K562 (cell line): Measurements from ENCODE around the gene IP6K3. TPM values are rescaled to one million over a fixed set of nuclear protein-coding genes. Genes with fewer than 3 reads are reported as not detected.

ENCODE experiments used
- ATAC-seq: fragments of 200-7000 bp; cut with Tn5 transposase; 3 replicates; pipeline ENCODE4 v1.9.1; 2020; ENCODE audit warnings: moderate library complexity
- BruUV-seq: library from RNA; stranded (reverse); fragments of 400-500 nt; replicated peaks from 2 replicates; lab custom pipeline; 2021; lab: Mats Ljungman, UMichigan
- CTCF ChIA-PET: fragments of 300-600 bp; formaldehyde crosslinking; extraction: SDS; loops from one replicate; lab custom pipeline; 2021; ENCODE audit warnings: low intra/inter-chr PET ratio; lab: Yijun Ruan, JAX
- POLR2A ChIA-PET: fragments of 300-600, 350-650 bp; sonication (Branson Sonifier 250); formaldehyde crosslinking; extraction: SDS; loops from one replicate; lab custom pipeline; 2021; ENCODE audit warnings: antibody characterized with exemption, inconsistent platforms; lab: Yijun Ruan, JAX
- DNase-seq, 4 experiments: peaks; one replicate each; pipeline versions ENCODE4 v3.0.0 to v3.0.0-alpha.2; 2011 to 2018; ENCODE audit warnings: low spot score in 3 of 4, mixed read lengths in 3 of 4; ENCODE audit errors: extremely low read depth in 1 of 4
- FAIRE-seq: peaks from 2 replicates; lab custom pipeline; 2011; peaks lifted over from hg19 to GRCh38; lab: Jason Lieb, UNC
- H2AFZ ChIP-seq: 2 replicates; pipeline ENCODE4 v1.6.0; 2011; ENCODE audit warnings: low read depth, low read length, control low read depth, inconsistent platforms
- H3K27ac ChIP-seq: fragments of 200-600 bp; 3 replicates; pipeline ENCODE4 v1.8.0; 2011; ENCODE audit warnings: low read depth, mild to moderate bottlenecking, control low read depth, inconsistent platforms, low read length, moderate library complexity, mixed read lengths; ENCODE audit errors: extremely low read depth
- H3K27me3 ChIP-seq, 2 experiments: fragments of 300-600 bp in 1 of 2; 2 replicates in 1 of 2; 3 replicates in 1 of 2; pipeline versions ENCODE4 v1.6.0 to v1.8.0; 2011; ENCODE audit warnings: inconsistent platforms in 2 of 2, low read length in 2 of 2, mild to moderate bottlenecking in 1 of 2, mixed read lengths in 1 of 2, moderate library complexity in 1 of 2; ENCODE audit not compliant: control insufficient read depth in 2 of 2, insufficient read depth in 2 of 2
- H3K36me3 ChIP-seq: fragments of 300-600 bp; 3 replicates; pipeline ENCODE4 v1.8.0; 2011; ENCODE audit warnings: mild to moderate bottlenecking, low read length, inconsistent platforms; ENCODE audit not compliant: control insufficient read depth, insufficient read depth
- H3K4me1 ChIP-seq, 2 experiments: fragments of 200-600 bp in 1 of 2; replicated peaks in 1 of 2; 2 replicates in 1 of 2; 3 replicates in 1 of 2; pipeline versions ENCODE4 v1.5.1 to v1.8.0; 2011; ENCODE audit warnings: inconsistent platforms in 2 of 2, low read length in 2 of 2, mild to moderate bottlenecking in 1 of 2, mixed read lengths in 1 of 2, moderate library complexity in 1 of 2; ENCODE audit not compliant: control insufficient read depth in 2 of 2, insufficient read depth in 2 of 2
- H3K4me2 ChIP-seq: 2 replicates; pipeline ENCODE4 v1.6.1; 2011; ENCODE audit warnings: low read length, control low read depth, inconsistent platforms, mixed read lengths; ENCODE audit not compliant: insufficient read depth
- H3K4me3 ChIP-seq: fragments of 200-600 bp; sonication (generic), shearing (Covaris generic); 2 replicates; pipeline ENCODE4 v1.5.1; 2016; ENCODE audit warnings: control low read depth, inconsistent platforms
- H3K79me2 ChIP-seq: fragments of 200-600 bp; 3 replicates; pipeline ENCODE4 v1.8.0; 2011; ENCODE audit warnings: low read length, inconsistent platforms; ENCODE audit not compliant: control insufficient read depth, insufficient read depth
- H3K9ac ChIP-seq, 2 experiments: 2 replicates each; pipeline versions ENCODE4 v1.6.0 to v1.6.1; 2011; ENCODE audit warnings: low read depth in 2 of 2, low read length in 2 of 2, control low read depth in 1 of 2, inconsistent platforms in 1 of 2, mild to moderate bottlenecking in 1 of 2, mixed read lengths in 1 of 2; ENCODE audit not compliant: insufficient read depth in 1 of 2
- H3K9me1 ChIP-seq: one replicate; pipeline ENCODE4 v1.6.0; 2011; ENCODE audit warnings: inconsistent platforms, mild to moderate bottlenecking, low read length, moderate library complexity; ENCODE audit not compliant: control insufficient read depth, insufficient read depth
- H3K9me3 ChIP-seq: replicated peaks from 2 replicates; pipeline ENCODE4 v1.5.1; 2011; ENCODE audit warnings: low read depth, low read length, inconsistent platforms; ENCODE audit not compliant: control insufficient read depth, insufficient read depth
- H4K20me1 ChIP-seq: replicated peaks from 2 replicates; pipeline ENCODE4 v1.6.1; 2011; ENCODE audit warnings: low read length, inconsistent platforms, mixed read lengths; ENCODE audit not compliant: control insufficient read depth, insufficient read depth
- BHLHE40 ChIP-seq: IDR thresholded peaks from 2 replicates; pipeline ENCODE4 v1.6.1; 2011; ENCODE audit warnings: low read length, improper control_type of control experiment
- CCNT2 ChIP-seq: IDR thresholded peaks from 2 replicates; pipeline ENCODE4 v1.6.1; 2011; ENCODE audit warnings: borderline replicate concordance, low read depth, mild to moderate bottlenecking, moderate library complexity, mixed read lengths, low read length; ENCODE audit not compliant: insufficient read length; ENCODE audit errors: extremely low read depth
- E2F6 ChIP-seq, 2 experiments: IDR thresholded peaks; 2 replicates each; pipeline ENCODE4 v1.6.1; 2011; ENCODE audit warnings: borderline replicate concordance in 1 of 2, control low read depth in 1 of 2, low read depth in 1 of 2, low read length in 1 of 2, mild to moderate bottlenecking in 1 of 2, mixed read lengths in 1 of 2, moderate library complexity in 1 of 2; ENCODE audit not compliant: insufficient read depth in 1 of 2, insufficient read length in 1 of 2, poor library complexity in 1 of 2, severe bottlenecking in 1 of 2; ENCODE audit errors: extremely low read depth in 1 of 2
- ETV6 ChIP-seq, 3 experiments: fragments of 150-350 bp in 1 of 3; sonication (generic) in 1 of 3; formaldehyde crosslinking in 1 of 3; IDR thresholded peaks; 2 replicates each; pipeline versions ENCODE4 v1.6.1 to v1.8.0; 2014 to 2022; ENCODE audit warnings: borderline replicate concordance in 2 of 3, low read depth in 2 of 3, antibody characterized with exemption in 1 of 3, low read length in 1 of 3, mild to moderate bottlenecking in 1 of 3, missing genetic modification reagents in 1 of 3
- JUNB ChIP-seq: fragments of 450-650 bp; formaldehyde crosslinking; conservative IDR thresholded peaks from 2 replicates; pipeline ENCODE4 v1.4.0; 2020; ENCODE audit warnings: mild to moderate bottlenecking
- MBD2 ChIP-seq: sonication (generic); IDR thresholded peaks from 2 replicates; pipeline ENCODE4 v1.6.1; 2016; ENCODE audit warnings: low read depth, borderline replicate concordance
- MXI1 ChIP-seq: IDR thresholded peaks from 2 replicates; pipeline ENCODE4 v1.6.1; 2011; ENCODE audit warnings: low read depth, mild to moderate bottlenecking, improper control_type of control experiment, low read length
- NFYB ChIP-seq: IDR thresholded peaks from 2 replicates; pipeline ENCODE4 v1.6.1; 2011; ENCODE audit warnings: mild to moderate bottlenecking, moderate library complexity; ENCODE audit not compliant: insufficient read length; ENCODE audit errors: extremely low read depth
- POLR2A ChIP-seq: fragments of 450-650 bp; conservative IDR thresholded peaks from 2 replicates; pipeline ENCODE4 v1.6.1; 2016
- POU5F1 ChIP-seq: fragments of 150-350 bp; IDR thresholded peaks from 2 replicates; pipeline ENCODE4 v1.6.1; 2014; ENCODE audit warnings: borderline replicate concordance, low read length, low read depth, mild to moderate bottlenecking; ENCODE audit not compliant: partially characterized antibody
- RBFOX2 ChIP-seq: fragments of 200-400 bp; formaldehyde crosslinking; IDR thresholded peaks from 2 replicates; pipeline ENCODE4 v1.6.1; 2017; ENCODE audit warnings: low read depth, mild to moderate bottlenecking, low read length, moderate library complexity
- SFPQ ChIP-seq: fragments of 200-400 bp; formaldehyde crosslinking; IDR thresholded peaks from 2 replicates; pipeline ENCODE4 v1.6.1; 2017; ENCODE audit warnings: mild to moderate bottlenecking, low read depth, low read length, moderate library complexity
- TCF7 ChIP-seq: sonication (generic); IDR thresholded peaks from 2 replicates; pipeline ENCODE4 v1.6.1; 2016; ENCODE audit warnings: antibody characterized with exemption, borderline replicate concordance
- TSC22D4 ChIP-seq: fragments of 450-650 bp; IDR thresholded peaks from 2 replicates; pipeline ENCODE4 v1.6.1; 2016; ENCODE audit warnings: missing genetic modification characterization, missing biosample characterization, control low read depth
- USF1 ChIP-seq: sonication (generic); formaldehyde crosslinking; IDR thresholded peaks from 2 replicates; pipeline ENCODE4 v1.9.0; 2022; ENCODE audit warnings: mild to moderate bottlenecking, missing genetic modification reagents
- USF2 ChIP-seq: sonication (generic); formaldehyde crosslinking; IDR thresholded peaks from 2 replicates; pipeline ENCODE4 v1.5.0; 2020; ENCODE audit warnings: missing genetic modification reagents
- ZNF133 ChIP-seq: fragments of 250-450 bp; sonication (Bioruptor Pico); IDR thresholded peaks from 2 replicates; pipeline ENCODE4 v1.4.0; 2020; ENCODE audit warnings: mild to moderate bottlenecking
- ZNF717 ChIP-seq: fragments of 250-450 bp; sonication (Bioruptor Pico); IDR thresholded peaks from 2 replicates; pipeline ENCODE4 v1.5.0; 2021
- WGBS: fragments of 100-300 bp; shearing (Covaris generic); methylation state at CpG from one replicate; pipeline ENCODE4 v1.1.6; 2016; ENCODE audit warnings: low coverage, mixed read lengths; ENCODE audit not compliant: insufficient coverage; ENCODE audit errors: missing lambda C conversion rate; 5-methylcytosine and 5-hydroxymethylcytosine counted together
- in situ Hi-C: fragments of 300-500 bp; cut with MboI; formaldehyde crosslinking; loops from 4 replicates; pipeline ENCODE4 v1.15.0; 2018; ENCODE audit warnings: inconsistent platforms, mixed read lengths
- intact Hi-C: fragments of 100-400 bp; cut with micrococcal nuclease; formaldehyde crosslinking; loops from 2 replicates; pipeline ENCODE4 v1.14.2; 2022
- polyA plus RNA-seq, 8 experiments: library from polyadenylated mRNA; depleted of rRNA in 4 of 8; stranded (reverse) in 5 of 8; unstranded in 3 of 8; fragments of >200 nt; fragmentation: Nextera tagmentation in 2 of 8; fragmentation: Illumina TruSeq in 1 of 8; extraction: Ambion mirVana in 2 of 8; extraction: Trizol in 1 of 8; gene quantifications; 2 replicates each; pipeline versions ENCODE4 v1.2.1 to v1.2.3, GENCODE V29; 2011 to 2014; ENCODE audit warnings: inconsistent platforms in 1 of 8, missing spikeins in 1 of 8
- total RNA-seq, 7 experiments: library from RNA; depleted of rRNA in 6 of 7; stranded (reverse); fragments of >200 nt in 6 of 7; fragmentation: Illumina TruSeq in 2 of 7; extraction: Trizol in 2 of 7; gene quantifications; 2 replicates each; pipeline versions ENCODE4 v1.2.1 to v1.2.3, GENCODE V29; 2011 to 2021; ENCODE audit warnings: low replicate concordance in 1 of 7

The IP6K3 gene
- total and polyA plus RNA-seq, 9 of the 15 experiments (the other 6 are each of a cell fraction or from before 2014, with no cell fraction given): not detected

GRCh38 chr6:33731035-33731434 lies 15.7 kb downstream of the IP6K3 start:
- BruUV-seq: no TSS peak
- Histone ChIP-seq H3K9me3 (no peaks in the 10 kb centered on the region), H3K4me2 (no peak overlapping the region), H3K9ac (no peak overlapping the region), H3K79me2 (no peaks in the 10 kb centered on the region), H3K36me3 (no peaks in the 10 kb centered on the region), H2AFZ (no peak overlapping the region), H3K9me1 (no peaks in the 10 kb centered on the region), H3K4me3 (no peak overlapping the region), H3K4me1 (peaks cover 10 to 15% of the 10 kb centered on the region in 2 experiments; a peak in 4 of 5 replicates), H3K27ac (no peak overlapping the region), H3K27me3 (peaks cover 52 to 74% of the 10 kb centered on the region in 2 experiments), H4K20me1 (peaks cover 19% of the 10 kb centered on the region)
- ChIA-PET POLR2A (interaction anchor here (0.5 to 1.0 kb wide), 2 partner anchors 20 to 885 kb away, joined by 3 to 4 read pairs; partner anchors contain the start of gene UQCC2), CTCF (no interaction called here)
- no peak for ATAC-seq
- in situ Hi-C loops (no loop called here), intact Hi-C loops (no loop called here)
- no peak for DNase-seq
- 5% methylated on average over 7 of the region's 7 CpGs for WGBS
- no peak for FAIRE-seq
- no peak for TF ChIP-seq CCNT2
- TF ChIP-seq E2F6 (IDR thresholded peaks at IDR 0.05; ENCODE audit: borderline replicate concordance in 1 of 2, extremely low read depth in 1 of 2, insufficient read depth in 1 of 2, insufficient read length in 1 of 2, low read depth in 1 of 2, low read length in 1 of 2, poor library complexity in 1 of 2, severe bottlenecking in 1 of 2): no peak
- peak; percentile 41 for TF ChIP-seq USF2
- no peak for TF ChIP-seq POLR2A
- TF ChIP-seq NFYB: no peak
- TF ChIP-seq TCF7: no peak
- no peak for TF ChIP-seq MBD2
- TF ChIP-seq BHLHE40: peak; percentile 58; the same call in 1 of the 2 replicates
- no peak for TF ChIP-seq TSC22D4 (tag)
- TF ChIP-seq SFPQ: no peak
- TF ChIP-seq MXI1: no peak
- no peak for TF ChIP-seq POU5F1
- peak; percentile 47 for TF ChIP-seq USF1 (CRISPR knock-in tag)
- no peak for TF ChIP-seq ZNF717 (CRISPR knock-in tag)
- TF ChIP-seq ETV6 (IDR thresholded peaks at IDR 0.05; ENCODE audit: borderline replicate concordance in 1 of 2, low read depth in 2 of 2, low read length in 1 of 2): no peak
- no peak for TF ChIP-seq ETV6 (CRISPR knock-in tag; IDR thresholded peaks at IDR 0.05; ENCODE audit: borderline replicate concordance)
- no peak for TF ChIP-seq ZNF133 (CRISPR knock-in tag)
- no peak for TF ChIP-seq RBFOX2
- TF ChIP-seq JUNB (CRISPR knock-in tag): no peak
